ENCODE measurements around the gene RPL6. TPM values are rescaled to one million over a fixed set of nuclear protein-coding genes. Genes with fewer than 3 reads are reported as not detected.
"Not testable (repeated sequence)": the region's sequence is repeated elsewhere in the genome, so short reads cannot be mapped to it uniquely, and the experiment has no call there.

The RPL6 gene
- polyA plus RNA-seq, 1 experiment, result 2,667 TPM

- DNase-seq (ENCODE audit: low read depth, low spot score), result no peak
- no peak for TF ChIP-seq CTCF (IDR thresholded peaks at IDR 0.05; ENCODE audit: low read depth, low read length)
- no peak overlapping the region for H3K4me3 ChIP-seq (ENCODE audit: low read depth, low read length)
- no peaks in the 10 kb centered on the region for H3K9me3 ChIP-seq (ENCODE audit: control insufficient read depth, insufficient read depth, low read length)
- ChIA-PET POLR2A (interaction anchor here (0.7 kb wide), 1 partner anchor 511 kb away, joined by 3 read pairs; no protein-coding TSS in a partner anchor), CTCF (no interaction called here)
- H3K27ac ChIP-seq (ENCODE audit: low read depth, low read length), result no peak overlapping the region
- H3K27me3 ChIP-seq (ENCODE audit: control insufficient read depth, insufficient read depth, low read length), result no peaks in the 10 kb centered on the region
Observed at GRCh38 chr12:112450725-112451124, 41.3 kb upstream of the RPL6 start.

- CTCF ChIA-PET, result interaction anchor here (0.6 kb wide), 1 partner anchor 689 kb away, joined by 4 read pairs; no protein-coding TSS in a partner anchor
- H3K4me3 ChIP-seq (ENCODE audit: low read depth, low read length); H3K9me3 ChIP-seq (ENCODE audit: control insufficient read depth, insufficient read depth, low read length); H3K27me3 ChIP-seq (ENCODE audit: control insufficient read depth, insufficient read depth, low read length); DNase-seq (ENCODE audit: low read depth, low spot score); H3K27ac ChIP-seq (ENCODE audit: low read depth, low read length); POLR2A ChIA-PET: not testable (repeated sequence)
Observed at GRCh38 chr12:112448165-112448564, 38.8 kb upstream of the RPL6 start.

- no peak overlapping the region for H3K27ac ChIP-seq (ENCODE audit: low read depth, low read length)
- TF ChIP-seq CTCF (IDR thresholded peaks at IDR 0.05; ENCODE audit: low read depth, low read length), result no peak
- POLR2A ChIA-PET, result no interaction called here
- H3K4me3 ChIP-seq (ENCODE audit: low read depth, low read length), result no peak overlapping the region
- no peaks in the 10 kb centered on the region for H3K9me3 ChIP-seq (ENCODE audit: control insufficient read depth, insufficient read depth, low read length)
- DNase-seq (ENCODE audit: low read depth, low spot score), result no peak
- CTCF ChIA-PET, result no interaction called here
- no peaks in the 10 kb centered on the region for H3K27me3 ChIP-seq (ENCODE audit: control insufficient read depth, insufficient read depth, low read length)
Observed at GRCh38 chr12:112447106-112447505, 37.7 kb upstream of the RPL6 start.

GRCh38 chr12:112446008-112446725, 36.8 kb upstream of the RPL6 start:
- ChIA-PET POLR2A (interaction anchor here (0.6 kb wide), 1 partner anchor 1958 kb away, joined by 3 read pairs; no protein-coding TSS in a partner anchor), CTCF (no interaction called here)
- TF ChIP-seq CTCF (IDR thresholded peaks at IDR 0.05; ENCODE audit: low read depth, low read length), result no peak

GRCh38 chr12:112443916-112444315, 34.5 kb upstream of the RPL6 start:
- Histone ChIP-seq H3K27ac (ENCODE audit: low read depth, low read length) (no peak overlapping the region), H3K27me3 (ENCODE audit: control insufficient read depth, insufficient read depth, low read length) (no peaks in the 10 kb centered on the region), H3K4me3 (ENCODE audit: low read depth, low read length) (no peak overlapping the region), H3K9me3 (ENCODE audit: control insufficient read depth, insufficient read depth, low read length) (no peaks in the 10 kb centered on the region)
- no peak for TF ChIP-seq CTCF (IDR thresholded peaks at IDR 0.05; ENCODE audit: low read depth, low read length)
- POLR2A ChIA-PET, result no interaction called here
- CTCF ChIA-PET, result no interaction called here
- no peak for DNase-seq (ENCODE audit: low read depth, low spot score)

More at GRCh38 chr12:112446008-112446725, 36.8 kb upstream of the RPL6 start:
- no peaks in the 10 kb centered on the region for H3K27me3 ChIP-seq (ENCODE audit: control insufficient read depth, insufficient read depth, low read length)
- no peak overlapping the region for H3K4me3 ChIP-seq (ENCODE audit: low read depth, low read length)
- no peak overlapping the region for H3K27ac ChIP-seq (ENCODE audit: low read depth, low read length)
- H3K9me3 ChIP-seq (ENCODE audit: control insufficient read depth, insufficient read depth, low read length), result no peaks in the 10 kb centered on the region
- no peak for DNase-seq (ENCODE audit: low read depth, low spot score)

GRCh38 chr12:112440653-112441052, 31.2 kb upstream of the RPL6 start:
- H3K9me3 ChIP-seq (ENCODE audit: control insufficient read depth, insufficient read depth, low read length); POLR2A ChIA-PET; H3K4me3 ChIP-seq (ENCODE audit: low read depth, low read length); H3K27me3 ChIP-seq (ENCODE audit: control insufficient read depth, insufficient read depth, low read length); CTCF ChIA-PET; H3K27ac ChIP-seq (ENCODE audit: low read depth, low read length); DNase-seq (ENCODE audit: low read depth, low spot score): not testable (repeated sequence)
